ENCODE results near the gene PRDM16. TPM values are rescaled to one million over a fixed set of nuclear protein-coding genes. Genes with fewer than 3 reads are reported as not detected.

The PRDM16 gene
- total and polyA plus RNA-seq, 2 of the 8 experiments (the other 6 are each of a cell fraction or from before 2014, with no cell fraction given): 0.39 to 0.43 TPM

DNA sequence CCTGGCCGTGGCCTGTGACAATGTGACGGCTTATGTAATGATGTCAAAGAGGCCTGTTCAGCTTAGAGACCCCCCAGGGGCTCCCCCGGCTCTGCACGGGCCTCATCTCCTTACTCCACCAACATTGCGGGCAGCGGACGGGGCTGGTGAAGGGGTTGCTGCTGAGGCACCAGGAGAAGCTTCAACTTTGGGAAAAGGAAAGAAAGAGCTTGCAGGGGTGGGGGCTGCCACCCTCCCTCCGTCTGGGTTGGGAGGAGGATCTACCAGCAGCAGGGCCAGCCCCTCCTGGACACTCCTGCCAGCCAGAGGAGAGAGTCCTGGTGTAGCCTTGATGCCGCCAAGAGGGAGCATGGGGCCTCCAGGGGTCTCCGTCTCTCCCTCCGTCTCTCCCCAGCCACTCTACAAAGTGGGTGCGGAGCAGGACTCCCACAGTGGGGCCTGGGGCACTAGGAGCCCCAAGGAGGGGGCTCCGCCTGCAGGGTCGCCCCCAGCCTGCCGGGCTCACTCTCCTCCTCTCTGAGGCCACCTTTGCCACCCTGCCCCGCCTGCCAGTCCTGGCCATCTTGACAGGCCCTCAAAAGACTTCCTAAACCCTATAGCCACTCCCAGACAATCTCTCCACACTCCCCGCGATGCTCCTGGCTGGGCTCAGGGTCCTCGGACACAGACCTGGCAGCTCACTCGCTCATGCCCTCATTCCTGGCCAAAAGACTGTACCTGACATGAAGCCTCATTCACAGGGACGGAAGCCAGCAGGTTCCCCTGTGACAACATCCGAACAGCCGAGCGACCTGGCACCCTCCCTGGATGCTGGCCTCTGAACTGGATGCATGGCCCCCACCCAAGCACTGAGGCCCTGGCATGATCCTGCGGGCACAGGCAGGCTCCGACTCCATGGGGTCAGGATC, 255.0 kb downstream of the PRDM16 start:
- no peaks in the 10 kb centered on the region; a peak in 1 of 4 replicates for H3K9me3 ChIP-seq (ENCODE audit: insufficient read depth in 2 of 2, low read depth in 1 of 2, low read length in 1 of 2)
- 85% methylated on average over 19 of the region's 26 CpGs; no CpG with 5 or more reads in 1 of the 2 experiments for WGBS, 2 experiments (ENCODE audit: extremely low coverage in 1 of 2, insufficient coverage in 1 of 2, insufficient read length in 1 of 2, insufficient replicate concordance in 2 of 2, low coverage in 1 of 2, low lambda C conversion rate in 2 of 2, missing lambda C conversion rate in 1 of 2)
- no peak overlapping the region for H3K4me3 ChIP-seq (ENCODE audit: extremely low read depth in 1 of 4, insufficient read depth in 2 of 4, low read depth in 3 of 4, low read length in 4 of 4)
- no peak overlapping the region for H2BK12ac ChIP-seq (ENCODE audit: low read depth, low read length)
- H2BK120ac ChIP-seq (replicated peaks; ENCODE audit: low read depth, low read length): no peak overlapping the region
- no peaks in the 10 kb centered on the region for H3K36me3 ChIP-seq (ENCODE audit: control insufficient read depth in 2 of 4, insufficient read depth in 4 of 4, low read length in 3 of 4)
- no peak overlapping the region for H3K56ac ChIP-seq (replicated peaks; ENCODE audit: insufficient read length, low read depth, low read length)
- no peak overlapping the region for H2AFZ ChIP-seq (ENCODE audit: low read length)
- peaks cover 0 to 7% of the 10 kb centered on the region in 2 experiments for H4K20me1 ChIP-seq (replicated peaks in 1 of 2; ENCODE audit: control insufficient read depth in 1 of 2, insufficient read depth in 2 of 2, low read length in 2 of 2)
- no peak overlapping the region for H2BK15ac ChIP-seq (ENCODE audit: low read length)
- ChIA-PET POLR2A (ENCODE audit: partially characterized antibody) (interaction anchor here (0.6 kb wide), 1 partner anchor 823 kb away, joined by 3 read pairs; no protein-coding TSS in a partner anchor), CTCF (ENCODE audit: partially characterized antibody) (interaction anchor here (0.6 to 2.0 kb wide), 8 partner anchors 18 to 1058 kb away, joined by 3 to 7 read pairs (median 3); no protein-coding TSS in a partner anchor)
- no peaks in the 10 kb centered on the region for H3K79me2 ChIP-seq (ENCODE audit: control insufficient read depth in 1 of 2, insufficient read depth in 2 of 2, low read length in 2 of 2)
- H2BK20ac ChIP-seq (ENCODE audit: low read length): no peak overlapping the region
- no peak for FAIRE-seq
- no peaks in the 10 kb centered on the region for H3K27me3 ChIP-seq (replicated peaks in 1 of 4; ENCODE audit: control insufficient read depth in 3 of 4, extremely low read depth in 1 of 4, insufficient read depth in 3 of 4, low read length in 3 of 4)
- H3K79me1 ChIP-seq (ENCODE audit: low read depth, low read length): no peaks in the 10 kb centered on the region
- DNase-seq (ENCODE audit: low read depth in 1 of 2, low spot score in 2 of 2): no peak
- no peak overlapping the region for H3K4ac ChIP-seq (replicated peaks; ENCODE audit: insufficient read length, low read depth, low read length)
- no peak overlapping the region for H3K18ac ChIP-seq (ENCODE audit: extremely low read depth, low read length)
- H2BK5ac ChIP-seq (ENCODE audit: low read depth, low read length): no peak overlapping the region
- H3K23me2 ChIP-seq (ENCODE audit: low read depth, low read length): no peaks in the 10 kb centered on the region; the same call in 1 of the 2 replicates
- TF ChIP-seq SUZ12 (IDR thresholded peaks at IDR 0.05; ENCODE audit: low read length): no peak
- no peak for TF ChIP-seq CTBP2 (IDR thresholded peaks at IDR 0.05; ENCODE audit: borderline replicate concordance, insufficient read depth, insufficient read length, low read length)
- TF ChIP-seq RXRA (IDR thresholded peaks at IDR 0.05; ENCODE audit: insufficient read depth, low read depth, low read length): no peak
- TF ChIP-seq MAX (IDR thresholded peaks at IDR 0.05): no peak
- TF ChIP-seq, protein P1, sequence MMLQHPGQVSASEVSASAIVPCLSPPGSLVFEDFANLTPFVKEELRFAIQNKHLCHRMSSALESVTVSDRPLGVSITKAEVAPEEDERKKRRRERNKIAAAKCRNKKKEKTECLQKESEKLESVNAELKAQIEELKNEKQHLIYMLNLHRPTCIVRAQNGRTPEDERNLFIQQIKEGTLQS (IDR thresholded peaks at IDR 0.05; ENCODE audit: insufficient read depth, low read depth, low read length): no peak
- TF ChIP-seq TEAD4 (IDR thresholded peaks at IDR 0.05; ENCODE audit: low read depth, low read length): no peak
- no peak for TF ChIP-seq RBBP5 (IDR thresholded peaks at IDR 0.05; ENCODE audit: borderline replicate concordance, low read depth, low read length)
- H2AK5ac ChIP-seq (ENCODE audit: low read depth, low read length): no peak overlapping the region
- no peak overlapping the region for H4K8ac ChIP-seq (ENCODE audit: extremely low read depth, insufficient read depth, low read length)
- H3K4me2 ChIP-seq (ENCODE audit: insufficient read depth in 1 of 2, low read depth in 2 of 2, low read length in 2 of 2): no peak overlapping the region
- H3K14ac ChIP-seq (ENCODE audit: insufficient read length): no peak overlapping the region
- peaks cover 0 to 2% (median 0%) of the 10 kb centered on the region in 4 experiments; a peak in 1 of 7 replicates for H3K4me1 ChIP-seq (replicated peaks in 1 of 4; ENCODE audit: control insufficient read depth in 3 of 4, insufficient read depth in 4 of 4, low read length in 3 of 4)
- H3K27ac ChIP-seq (ENCODE audit: low read depth, low read length): no peak overlapping the region
- no peak overlapping the region for H4K91ac ChIP-seq (replicated peaks; ENCODE audit: insufficient read length, low read length)
- H3K23ac ChIP-seq (ENCODE audit: insufficient read length): no peak overlapping the region
- H4K5ac ChIP-seq (ENCODE audit: insufficient read length, low read depth, low read length): no peak overlapping the region
- no peak overlapping the region for H3K9ac ChIP-seq (replicated peaks in 1 of 4; ENCODE audit: extremely low read depth in 1 of 4, low read depth in 3 of 4, low read length in 3 of 4)

Data from H1 (cell line).